Osteocyte (in vitro differentiated cells): Measurements from ENCODE around the gene GOLGA6L26. TPM values are rescaled to one million over a fixed set of nuclear protein-coding genes. Genes with fewer than 3 reads are reported as not detected.

Source experiments
- total RNA-seq: library from RNA; stranded (reverse); gene quantifications from 2 replicates; pipeline ENCODE4 v1.2.1, GENCODE V29; 2021

The GOLGA6L26 gene
- total RNA-seq, 1 donor from 2014 or later = not detected

Other genes starting within 250 kb of the GOLGA6L26 start
- not detected in 2 replicates for gene GOLGA6L1, start 197.4 kb downstream of the GOLGA6L26 start, total RNA-seq
- gene GOLGA8S, start 20.6 kb upstream of the GOLGA6L26 start, total RNA-seq = 0.30 and 0.44 TPM in 2 replicates
- gene GOLGA6L2, start 113.0 kb upstream of the GOLGA6L26 start, total RNA-seq = not detected in 2 replicates
- gene MKRN3, start 231.5 kb upstream of the GOLGA6L26 start, total RNA-seq = not detected in 2 replicates